HEK293 (cell line): Measurements from ENCODE around the gene EPS8.

Experiments used
- KLF17 ChIP-seq: fragments of 450-650 bp; formaldehyde crosslinking; IDR thresholded peaks from 2 replicates; pipeline ENCODE4 v1.5.1; 2016; ENCODE audit warnings: missing biosample characterization, missing genetic modification characterization
- MZF1 ChIP-seq: fragments of 450-650 bp; formaldehyde crosslinking; IDR thresholded peaks from 2 replicates; pipeline ENCODE4 v1.5.1; 2017; ENCODE audit warnings: missing biosample characterization, missing genetic modification characterization, borderline replicate concordance
- SP7 ChIP-seq: fragments of 450-650 bp; formaldehyde crosslinking; IDR thresholded peaks from 2 replicates; pipeline ENCODE4 v1.5.1; 2016; ENCODE audit warnings: missing biosample characterization, missing genetic modification characterization
- ZBTB1 ChIP-seq: fragments of 450-650 bp; formaldehyde crosslinking; IDR thresholded peaks from 2 replicates; pipeline ENCODE4 v1.5.1; 2016; ENCODE audit warnings: missing biosample characterization, missing genetic modification characterization
- ZBTB17 ChIP-seq: fragments of 450-650 bp; formaldehyde crosslinking; IDR thresholded peaks from 2 replicates; pipeline ENCODE4 v1.5.1; 2016; ENCODE audit warnings: missing biosample characterization, missing genetic modification characterization
- ZNF114 ChIP-seq: fragments of 450-650 bp; formaldehyde crosslinking; IDR thresholded peaks from 2 replicates; pipeline ENCODE4 v1.5.0; 2017; ENCODE audit warnings: missing biosample characterization, missing genetic modification characterization
- ZNF121 ChIP-seq: fragments of 450-650 bp; formaldehyde crosslinking; IDR thresholded peaks from 2 replicates; pipeline ENCODE4 v1.5.1; 2016; ENCODE audit warnings: missing biosample characterization, missing genetic modification characterization
- ZNF155 ChIP-seq: fragments of 450-650 bp; formaldehyde crosslinking; IDR thresholded peaks from 2 replicates; pipeline ENCODE4 v1.5.1; 2016; ENCODE audit warnings: missing biosample characterization, missing genetic modification characterization
- ZNF16 ChIP-seq: fragments of 450-650 bp; formaldehyde crosslinking; IDR thresholded peaks from 2 replicates; pipeline ENCODE4 v1.5.1; 2016; ENCODE audit warnings: low read depth, missing biosample characterization, missing genetic modification characterization
- ZNF223 ChIP-seq: fragments of 450-650 bp; formaldehyde crosslinking; IDR thresholded peaks from 2 replicates; pipeline ENCODE4 v1.5.1; 2016; ENCODE audit warnings: missing biosample characterization, missing genetic modification characterization
- ZNF350 ChIP-seq: fragments of 450-650 bp; formaldehyde crosslinking; IDR thresholded peaks from 2 replicates; pipeline ENCODE4 v1.5.0; 2017; ENCODE audit warnings: missing biosample characterization, mild to moderate bottlenecking, missing genetic modification characterization
- ZNF362 ChIP-seq: fragments of 450-650 bp; formaldehyde crosslinking; IDR thresholded peaks from 2 replicates; pipeline ENCODE4 v1.5.1; 2016; ENCODE audit warnings: missing biosample characterization, missing genetic modification characterization
- ZNF37A ChIP-seq: fragments of 450-650 bp; IDR thresholded peaks from 2 replicates; pipeline ENCODE4 v1.5.1; 2018; ENCODE audit warnings: missing biosample characterization, missing genetic modification characterization
- ZNF394 ChIP-seq: fragments of 450-650 bp; formaldehyde crosslinking; IDR thresholded peaks from 2 replicates; pipeline ENCODE4 v1.5.1; 2016; ENCODE audit warnings: missing biosample characterization, missing genetic modification characterization, mild to moderate bottlenecking, moderate library complexity, borderline replicate concordance
- ZNF426 ChIP-seq: fragments of 450-650 bp; formaldehyde crosslinking; IDR thresholded peaks from 2 replicates; pipeline ENCODE4 v1.5.1; 2017; ENCODE audit warnings: missing biosample characterization, missing genetic modification characterization, mild to moderate bottlenecking, inconsistent platforms, moderate library complexity
- ZNF473 ChIP-seq: fragments of 450-650 bp; formaldehyde crosslinking; IDR thresholded peaks from 2 replicates; pipeline ENCODE4 v1.5.1; 2017; ENCODE audit warnings: missing biosample characterization, missing genetic modification characterization
- ZNF48 ChIP-seq: fragments of 450-650 bp; formaldehyde crosslinking; IDR thresholded peaks from 2 replicates; pipeline ENCODE4 v1.5.1; 2016; ENCODE audit warnings: missing biosample characterization, missing genetic modification characterization
- ZNF488 ChIP-seq: fragments of 450-650 bp; formaldehyde crosslinking; IDR thresholded peaks from 2 replicates; pipeline ENCODE4 v1.5.1; 2016; ENCODE audit warnings: missing biosample characterization, missing genetic modification characterization
- ZNF513 ChIP-seq: fragments of 450-650 bp; IDR thresholded peaks from 2 replicates; pipeline ENCODE4 v1.5.1; 2018; ENCODE audit warnings: missing biosample characterization, missing genetic modification characterization
- ZNF548 ChIP-seq: fragments of 450-650 bp; formaldehyde crosslinking; IDR thresholded peaks from 2 replicates; pipeline ENCODE4 v1.5.1; 2016; ENCODE audit warnings: missing biosample characterization, missing genetic modification characterization
- ZNF664 ChIP-seq: fragments of 450-650 bp; formaldehyde crosslinking; IDR thresholded peaks from 2 replicates; pipeline ENCODE4 v1.5.1; 2016; ENCODE audit warnings: missing biosample characterization, missing genetic modification characterization
- ZNF707 ChIP-seq: fragments of 450-650 bp; formaldehyde crosslinking; IDR thresholded peaks from 2 replicates; pipeline ENCODE4 v1.5.1; 2016; ENCODE audit warnings: missing biosample characterization, missing genetic modification characterization
- ZNF747 ChIP-seq: fragments of 450-650 bp; formaldehyde crosslinking; IDR thresholded peaks from 2 replicates; pipeline ENCODE4 v1.5.1; 2016; ENCODE audit warnings: missing biosample characterization, missing genetic modification characterization
- ZNF768 ChIP-seq: fragments of 450-650 bp; formaldehyde crosslinking; IDR thresholded peaks from 2 replicates; pipeline ENCODE4 v1.5.1; 2018; ENCODE audit warnings: missing biosample characterization, mild to moderate bottlenecking, missing genetic modification characterization
- ZNF776 ChIP-seq: fragments of 450-650 bp; formaldehyde crosslinking; IDR thresholded peaks from 2 replicates; pipeline ENCODE4 v1.5.0; 2017; ENCODE audit warnings: missing biosample characterization, missing genetic modification characterization, borderline replicate concordance
- ZNF777 ChIP-seq: fragments of 450-650 bp; formaldehyde crosslinking; IDR thresholded peaks from 2 replicates; pipeline ENCODE4 v1.5.1; 2017; ENCODE audit warnings: missing biosample characterization, missing genetic modification characterization, borderline replicate concordance
- ZNF785 ChIP-seq: fragments of 450-650 bp; formaldehyde crosslinking; IDR thresholded peaks from 2 replicates; pipeline ENCODE4 v1.5.1; 2016; ENCODE audit warnings: missing biosample characterization, missing genetic modification characterization
- ZNF837 ChIP-seq: fragments of 450-650 bp; formaldehyde crosslinking; IDR thresholded peaks from 2 replicates; pipeline ENCODE4 v1.5.1; 2016; ENCODE audit warnings: missing biosample characterization, missing genetic modification characterization
- ZSCAN4 ChIP-seq: fragments of 450-650 bp; formaldehyde crosslinking; IDR thresholded peaks from 2 replicates; pipeline ENCODE4 v1.5.1; 2017; ENCODE audit warnings: missing biosample characterization, missing genetic modification characterization
- ZXDB ChIP-seq: fragments of 450-650 bp; formaldehyde crosslinking; IDR thresholded peaks from 2 replicates; pipeline ENCODE4 v1.5.1; 2016; ENCODE audit warnings: missing biosample characterization, missing genetic modification characterization
- TF ChIP-seq, protein P1 (sequence below): fragments of 450-650 bp; formaldehyde crosslinking; IDR thresholded peaks from 2 replicates; pipeline ENCODE4 v1.5.1; 2017; ENCODE audit warnings: missing biosample characterization, mild to moderate bottlenecking, missing genetic modification characterization, moderate library complexity
- TF ChIP-seq, protein P2 (sequence below): fragments of 450-650 bp; formaldehyde crosslinking; IDR thresholded peaks from 2 replicates; pipeline ENCODE4 v1.5.0; 2017; ENCODE audit warnings: missing biosample characterization, missing genetic modification characterization, borderline replicate concordance

Gene EPS8

GRCh38 chr12:15688202-15688736 is 100.9 kb downstream of the EPS8 start (continued):
- TF ChIP-seq ZNF785 (tag by site-specific recombination) (no peak), ZNF362 (tag by site-specific recombination) (no peak), ZNF350 (tag by site-specific recombination) (no peak), KLF17 (no peak), ZNF121 (no peak), ZNF513 (tag by site-specific recombination) (no peak), MZF1 (tag by site-specific recombination) (no peak; the same call in 1 of the 2 replicates), ZNF48 (tag by site-specific recombination) (no peak), ZXDB (tag by site-specific recombination) (peak; percentile 88), ZNF768 (tag by site-specific recombination) (no peak), ZNF777 (tag by site-specific recombination) (no peak), ZNF37A (tag by site-specific recombination) (no peak), ZNF664 (tag by site-specific recombination) (no peak), ZSCAN4 (tag by site-specific recombination) (no peak), ZNF223 (no peak), ZNF16 (tag by site-specific recombination) (no peak), ZNF747 (no peak), ZNF488 (no peak), ZNF114 (tag by site-specific recombination) (no peak), ZNF426 (tag by site-specific recombination) (no peak), ZNF548 (tag by site-specific recombination) (no peak), ZNF155 (no peak), ZBTB1 (no peak), ZBTB17 (peak; percentile 84), SP7 (no peak; the same call in none of the 2 replicates), ZNF473 (tag by site-specific recombination) (no peak), ZNF776 (tag by site-specific recombination) (no peak), ZNF394 (tag by site-specific recombination) (peak; percentile 43; the same call in 1 of the 2 replicates), ZNF707 (tag by site-specific recombination) (no peak), ZNF837 (no peak)
- TF ChIP-seq, protein P1, sequence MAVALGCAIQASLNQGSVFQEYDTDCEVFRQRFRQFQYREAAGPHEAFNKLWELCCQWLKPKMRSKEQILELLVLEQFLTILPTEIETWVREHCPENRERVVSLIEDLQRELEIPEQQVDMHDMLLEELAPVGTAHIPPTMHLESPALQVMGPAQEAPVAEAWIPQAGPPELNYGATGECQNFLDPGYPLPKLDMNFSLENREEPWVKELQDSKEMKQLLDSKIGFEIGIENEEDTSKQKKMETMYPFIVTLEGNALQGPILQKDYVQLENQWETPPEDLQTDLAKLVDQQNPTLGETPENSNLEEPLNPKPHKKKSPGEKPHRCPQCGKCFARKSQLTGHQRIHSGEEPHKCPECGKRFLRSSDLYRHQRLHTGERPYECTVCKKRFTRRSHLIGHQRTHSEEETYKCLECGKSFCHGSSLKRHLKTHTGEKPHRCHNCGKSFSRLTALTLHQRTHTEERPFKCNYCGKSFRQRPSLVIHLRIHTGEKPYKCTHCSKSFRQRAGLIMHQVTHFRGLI, result no peak
- TF ChIP-seq, protein P2, sequence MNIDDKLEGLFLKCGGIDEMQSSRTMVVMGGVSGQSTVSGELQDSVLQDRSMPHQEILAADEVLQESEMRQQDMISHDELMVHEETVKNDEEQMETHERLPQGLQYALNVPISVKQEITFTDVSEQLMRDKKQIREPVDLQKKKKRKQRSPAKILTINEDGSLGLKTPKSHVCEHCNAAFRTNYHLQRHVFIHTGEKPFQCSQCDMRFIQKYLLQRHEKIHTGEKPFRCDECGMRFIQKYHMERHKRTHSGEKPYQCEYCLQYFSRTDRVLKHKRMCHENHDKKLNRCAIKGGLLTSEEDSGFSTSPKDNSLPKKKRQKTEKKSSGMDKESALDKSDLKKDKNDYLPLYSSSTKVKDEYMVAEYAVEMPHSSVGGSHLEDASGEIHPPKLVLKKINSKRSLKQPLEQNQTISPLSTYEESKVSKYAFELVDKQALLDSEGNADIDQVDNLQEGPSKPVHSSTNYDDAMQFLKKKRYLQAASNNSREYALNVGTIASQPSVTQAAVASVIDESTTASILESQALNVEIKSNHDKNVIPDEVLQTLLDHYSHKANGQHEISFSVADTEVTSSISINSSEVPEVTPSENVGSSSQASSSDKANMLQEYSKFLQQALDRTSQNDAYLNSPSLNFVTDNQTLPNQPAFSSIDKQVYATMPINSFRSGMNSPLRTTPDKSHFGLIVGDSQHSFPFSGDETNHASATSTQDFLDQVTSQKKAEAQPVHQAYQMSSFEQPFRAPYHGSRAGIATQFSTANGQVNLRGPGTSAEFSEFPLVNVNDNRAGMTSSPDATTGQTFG (tag by site-specific recombination), result no peak
